HUDEP-2 (cell line): Measurements from ENCODE around the gene PITPNB.

ENCODE experiments used
- DNase-seq, 76 experiments: peaks; one replicate each; lab custom pipeline; 2025; ENCODE audit not compliant: unreplicated experiment in 76 of 76; lab: John Stamatoyannopoulos, UW

The PITPNB gene

GRCh38 chr22:27919222-27919941 lies at the start of gene PITPNB:
Gene PITPNB, minus strand, starts transcription at chr22:27919256. Its CDS starts 65 bp downstream, at chr22:27919191.
- peak in 74 of 76 experiments; percentile 44 to 99 (median 94) for DNase-seq

DNA sequence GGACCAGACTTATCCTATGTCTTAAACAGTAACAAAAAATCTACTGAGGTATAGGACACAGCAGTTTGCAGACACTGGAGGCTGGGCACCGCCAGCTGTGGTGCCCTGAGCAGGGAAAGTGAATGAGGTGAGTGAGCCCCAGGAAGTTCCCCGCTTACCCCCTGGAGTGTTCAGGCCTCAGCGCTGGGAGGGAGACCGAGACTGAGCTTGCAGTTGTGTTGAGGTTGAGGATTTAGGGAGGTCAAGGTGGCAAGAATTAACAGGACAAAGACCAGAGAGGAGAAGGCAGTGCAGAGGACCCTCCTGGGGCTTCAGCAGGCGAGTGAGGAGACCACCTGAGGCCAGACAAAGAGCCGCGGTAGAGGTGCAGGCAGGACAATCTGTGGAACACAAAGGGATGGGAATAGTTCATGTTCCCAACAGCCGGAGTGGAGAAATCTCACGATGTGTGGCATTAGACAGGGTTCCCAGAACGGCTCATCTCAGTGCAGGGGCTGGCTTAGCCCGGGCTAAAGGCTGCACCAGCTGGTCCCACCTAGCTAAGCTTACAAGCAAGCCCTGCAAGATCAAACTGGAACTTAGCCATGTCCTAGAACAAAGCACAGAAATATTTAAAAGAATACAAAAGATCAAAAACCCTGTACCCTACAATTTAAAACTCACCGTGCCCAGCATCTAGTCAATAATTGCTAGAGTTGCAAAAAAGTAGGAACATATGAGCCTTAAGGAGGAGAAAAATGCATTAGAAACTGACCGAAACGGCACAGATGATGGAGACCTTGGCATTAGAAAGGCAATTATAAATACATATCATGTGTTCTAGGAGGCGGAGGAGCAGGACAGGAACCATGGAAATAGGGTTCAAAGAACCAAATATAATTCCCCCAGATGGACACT lies 47.4 kb upstream of the PITPNB start:
- DNase-seq, result no peak

DNA sequence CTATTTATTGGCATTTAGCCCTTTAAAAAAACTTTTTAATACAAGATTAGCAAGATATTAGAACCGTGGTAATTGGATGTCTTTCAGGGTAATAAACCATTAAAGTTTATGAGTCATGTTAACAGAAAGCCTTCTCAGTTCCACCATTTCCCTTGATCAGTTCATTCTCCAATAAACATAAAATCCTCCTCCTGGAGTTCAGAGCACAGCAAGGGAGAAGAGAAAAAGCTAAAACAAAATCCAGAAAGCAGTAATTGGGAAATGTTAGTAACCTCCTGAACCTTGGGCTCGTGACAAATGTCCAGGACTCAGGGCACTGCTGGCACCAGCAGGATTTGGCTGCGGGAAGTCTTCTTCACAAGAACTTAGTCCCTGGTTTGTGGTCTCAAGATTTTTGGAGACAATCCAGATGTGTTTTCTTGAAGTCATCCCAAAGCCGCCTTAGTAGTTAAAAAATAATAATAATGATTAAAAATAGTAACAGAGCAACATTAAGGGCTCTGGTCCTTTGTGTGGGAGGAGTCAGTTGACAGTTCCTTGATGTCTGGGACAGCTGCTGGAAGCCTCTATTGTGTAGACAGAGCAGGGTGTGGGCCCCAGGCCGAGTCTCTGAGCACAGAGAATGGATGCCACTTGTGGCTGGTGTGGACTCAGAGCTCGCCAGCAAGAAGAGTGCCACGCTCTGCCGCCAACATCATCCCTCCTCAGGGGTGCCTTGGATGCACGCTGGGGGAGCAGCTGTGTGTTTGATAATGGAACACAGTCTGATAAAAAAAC lies 43.4 kb upstream of the PITPNB start:
- DNase-seq, result no peak

DNA sequence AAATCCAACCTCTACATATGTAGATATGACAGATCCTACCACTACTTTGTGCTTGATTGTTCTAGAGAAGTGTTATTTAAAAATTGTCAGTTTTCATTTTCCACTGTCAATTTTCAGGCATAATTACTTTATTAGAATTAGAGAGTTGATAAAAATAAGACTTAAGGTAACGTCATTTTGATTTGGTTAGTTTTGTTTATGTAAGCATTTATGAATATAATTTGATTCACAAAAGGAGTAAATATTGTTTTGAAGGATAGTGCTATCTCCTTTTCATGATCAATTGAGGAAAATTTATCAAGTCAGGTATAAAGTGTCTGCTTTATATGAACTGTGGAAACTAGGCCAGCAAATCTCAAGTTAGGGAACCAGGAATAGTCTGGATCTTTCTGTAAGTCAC lies 42.6 kb upstream of the PITPNB start:
- no peak for DNase-seq

GRCh38 chr22:27961182-27961581 lies 42.1 kb upstream of the PITPNB start:
- DNase-seq, result no peak

DNA sequence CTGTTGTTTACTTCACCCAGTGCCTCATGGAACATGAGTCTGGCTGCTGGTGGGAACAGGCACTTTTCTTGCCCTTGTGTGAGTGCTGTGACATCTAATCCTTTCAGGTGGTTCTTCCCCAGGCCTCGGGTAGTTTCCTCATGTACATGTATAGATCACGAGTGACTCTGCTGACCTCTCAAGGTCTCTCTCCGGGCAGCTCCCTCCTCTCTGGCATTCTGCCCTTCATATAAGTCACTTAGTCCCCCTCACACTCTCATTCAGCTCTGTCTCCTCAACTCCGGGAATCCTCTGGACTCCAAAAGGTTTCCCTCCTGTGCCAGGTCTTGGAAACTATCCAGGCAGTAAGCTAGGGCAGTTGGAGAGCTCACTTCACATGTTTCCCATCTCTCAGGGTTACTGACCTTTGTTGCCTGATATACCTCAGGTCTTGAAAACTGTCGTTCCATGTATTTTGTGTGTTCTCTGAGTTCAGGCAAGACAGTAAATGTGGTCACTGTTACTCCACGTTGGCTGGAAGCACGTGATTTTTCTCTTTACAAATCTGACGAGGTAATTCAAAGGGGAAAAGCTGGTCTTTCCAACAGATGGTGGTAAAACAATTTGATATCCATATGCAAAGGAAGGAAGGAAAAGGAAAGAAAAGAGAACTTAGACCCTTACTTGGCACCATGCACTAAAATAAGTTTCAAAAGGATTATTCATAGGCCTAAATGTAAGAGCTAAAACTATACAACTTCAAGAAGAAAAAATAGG lies 40.5 kb upstream of the PITPNB start:
- no peak for DNase-seq

DNA sequence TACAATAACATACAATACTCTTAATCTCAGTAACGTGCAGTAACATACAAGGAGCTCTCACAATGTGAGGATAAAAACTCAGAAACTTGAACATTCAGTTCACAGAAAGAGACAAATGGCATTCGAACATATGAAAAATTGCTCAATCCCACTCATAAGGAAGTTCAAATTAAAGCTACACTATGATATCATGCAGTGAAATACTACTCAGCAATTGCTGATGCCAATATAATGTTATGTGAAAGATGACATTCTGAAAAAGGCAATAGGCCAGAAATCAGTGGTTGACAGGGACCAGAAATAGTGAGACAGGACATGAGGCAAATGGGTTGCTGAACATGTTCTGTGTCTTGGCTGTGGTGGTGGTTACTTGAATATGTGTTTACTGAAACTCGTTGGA lies 33.7 kb upstream of the PITPNB start:
- DNase-seq, result no peak

DNA sequence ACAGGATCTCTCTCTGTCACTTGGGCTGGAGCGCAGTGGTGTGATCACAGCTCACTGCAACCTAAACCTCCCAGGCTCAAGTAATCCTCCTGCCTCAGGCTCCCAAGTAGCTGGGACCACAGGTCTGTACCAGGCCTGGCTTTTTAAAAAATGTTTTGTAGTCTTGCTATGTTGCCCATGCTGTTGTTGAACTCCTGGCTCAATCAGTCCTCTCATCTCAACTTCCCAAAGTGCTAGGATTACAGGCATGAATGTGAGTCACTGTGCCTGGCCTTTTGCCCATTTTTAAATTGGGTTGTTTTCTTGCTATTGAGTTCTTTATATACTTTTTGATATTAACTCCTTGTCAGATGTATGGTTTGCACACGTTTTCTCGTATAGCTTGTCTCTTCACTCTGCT lies 33.0 kb upstream of the PITPNB start:
- DNase-seq, result peak in 8 of 76 experiments; percentile 2 to 16 (median 6)

DNA sequence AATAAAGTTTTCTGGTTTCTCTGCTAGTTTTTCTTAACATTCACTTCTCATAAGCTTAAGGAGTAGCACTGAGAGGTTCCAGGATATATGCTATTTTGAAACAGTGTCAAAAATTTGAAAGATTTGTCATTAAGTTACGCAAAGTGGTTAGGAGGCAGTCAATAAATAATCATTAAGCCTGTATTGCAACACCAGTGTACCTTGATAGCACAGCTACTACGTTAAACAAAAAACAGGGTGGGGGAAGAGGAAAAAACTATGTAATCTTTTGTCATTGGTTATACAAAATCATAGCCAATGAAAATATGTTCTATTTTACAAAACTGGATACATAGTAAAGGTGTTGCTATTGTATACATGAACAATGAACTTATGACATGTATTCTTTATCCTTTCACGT lies 30.4 kb upstream of the PITPNB start:
- no peak for DNase-seq

DNA sequence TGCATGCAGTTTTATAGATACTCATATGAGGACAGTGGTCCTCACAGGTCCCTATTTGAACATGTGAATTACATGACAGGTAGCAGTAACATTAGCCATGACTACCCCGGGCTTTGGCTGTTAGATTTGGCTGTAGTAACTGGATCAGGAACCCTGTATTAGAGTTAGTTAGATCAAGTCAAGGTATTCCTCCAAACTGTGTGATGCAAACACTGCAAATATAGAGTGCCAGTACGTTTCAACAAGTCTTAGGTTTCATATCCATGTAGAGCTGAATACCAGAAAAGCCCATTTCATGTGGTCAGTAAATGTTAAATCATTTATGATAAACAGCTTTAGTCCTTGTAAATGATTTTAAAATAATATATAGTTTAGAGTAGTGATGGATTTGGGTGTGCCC lies 29.5 kb upstream of the PITPNB start:
- DNase-seq, result no peak

DNA sequence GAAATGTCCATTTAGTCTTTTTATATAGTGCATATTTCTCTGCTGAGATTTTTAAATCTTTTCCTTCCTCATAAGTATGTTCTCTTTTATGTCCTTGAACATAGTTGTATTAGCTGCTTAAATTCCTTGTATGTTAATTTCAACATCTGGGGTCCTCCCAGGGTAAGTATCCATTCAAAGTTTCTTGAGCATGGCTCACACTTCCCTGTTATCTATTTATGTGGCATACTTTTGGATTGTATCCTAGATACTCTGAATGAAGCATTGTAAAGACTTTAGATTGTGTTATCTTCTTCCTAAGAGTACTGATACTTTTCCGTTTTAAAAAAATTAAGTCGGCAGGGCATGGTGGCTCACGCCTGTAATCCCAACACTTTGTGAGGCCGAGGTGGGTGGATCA lies 28.4 kb upstream of the PITPNB start:
- no peak for DNase-seq

- DNase-seq, result no peak
Measured at GRCh38 chr22:27941143-27941542, 22.1 kb upstream of the PITPNB start.

GRCh38 chr22:27937453-27937852 lies 18.4 kb upstream of the PITPNB start:
- peak in 1 of 76 experiments; percentile 9 for DNase-seq

GRCh38 chr22:27935897-27936296 lies 16.8 kb upstream of the PITPNB start:
- no peak for DNase-seq

- no peak for DNase-seq
Measured at GRCh38 chr22:27934069-27934468, 15.0 kb upstream of the PITPNB start.

DNA sequence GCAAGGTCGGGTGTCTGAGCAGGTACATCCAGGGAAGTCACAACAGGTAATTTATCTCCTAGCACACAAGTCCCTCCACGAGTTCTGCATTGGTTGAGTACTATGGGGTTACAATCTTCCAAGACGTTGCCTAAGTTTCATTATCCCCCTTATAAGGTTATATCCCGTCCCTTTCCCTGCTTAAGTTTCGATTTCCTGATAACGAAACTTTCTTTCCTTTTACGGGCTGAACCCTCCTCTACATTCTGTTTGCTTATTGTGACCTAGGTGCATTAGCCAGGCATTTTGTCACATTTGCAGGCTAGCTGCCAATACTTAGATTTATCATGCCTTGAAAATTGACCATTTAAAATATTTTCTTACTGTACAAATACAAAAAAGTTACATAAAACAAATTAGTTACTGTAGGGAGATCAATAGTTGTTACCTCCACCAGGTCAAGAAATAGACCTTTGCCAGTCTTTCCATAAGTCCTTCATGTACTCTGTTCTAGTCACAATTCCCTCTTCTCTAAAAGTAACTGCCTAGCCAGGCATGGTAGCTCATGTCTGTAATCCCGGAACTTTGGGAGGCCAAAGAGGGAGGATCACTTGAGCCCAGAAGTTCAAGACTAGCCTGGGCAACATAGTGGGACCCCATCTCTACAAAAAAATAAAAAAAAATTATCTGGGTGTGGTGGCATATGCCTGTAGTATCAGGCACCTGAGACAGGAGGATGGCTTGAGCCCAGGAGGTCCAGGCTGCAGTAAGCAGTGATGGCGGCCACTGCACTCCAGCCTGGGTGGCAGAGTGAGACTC lies 14.3 kb upstream of the PITPNB start:
- no peak for DNase-seq

DNA sequence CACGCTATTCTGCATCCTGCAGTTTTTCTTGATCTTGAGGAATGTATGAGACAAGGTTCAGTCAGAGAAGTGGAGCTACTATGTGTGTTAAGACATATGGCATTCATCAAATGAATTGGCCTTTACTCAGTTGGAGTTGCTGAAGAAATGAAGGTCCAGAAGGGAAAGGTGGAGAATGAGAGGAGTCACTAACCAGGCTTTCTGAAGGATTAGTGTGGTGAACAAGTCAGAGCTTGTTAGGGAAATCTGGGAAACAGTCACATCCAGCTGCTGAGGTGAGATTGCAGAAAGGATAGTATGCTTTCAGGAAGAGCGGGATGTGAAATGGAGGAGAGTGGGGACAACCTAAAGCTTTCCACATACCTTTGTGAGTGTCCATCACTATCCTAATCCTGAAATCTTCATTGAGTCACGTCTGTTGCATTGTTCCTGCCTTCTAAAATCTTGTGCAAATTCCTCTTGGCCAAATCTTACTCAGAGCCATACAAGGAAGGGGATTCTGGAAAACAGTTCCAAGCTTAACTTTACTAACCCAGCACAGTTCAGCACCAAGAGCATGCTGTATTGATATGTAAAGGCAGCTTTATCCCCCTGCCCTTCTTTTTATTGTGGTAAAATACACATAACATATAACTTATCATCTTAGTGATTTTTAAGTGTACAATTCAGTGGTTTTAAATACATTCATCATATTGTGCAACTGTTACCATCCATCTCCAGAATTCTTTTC lies 11.4 kb upstream of the PITPNB start:
- no peak for DNase-seq

- DNase-seq, result no peak
Measured at GRCh38 chr22:27927608-27928007, 8.6 kb upstream of the PITPNB start.

DNA sequence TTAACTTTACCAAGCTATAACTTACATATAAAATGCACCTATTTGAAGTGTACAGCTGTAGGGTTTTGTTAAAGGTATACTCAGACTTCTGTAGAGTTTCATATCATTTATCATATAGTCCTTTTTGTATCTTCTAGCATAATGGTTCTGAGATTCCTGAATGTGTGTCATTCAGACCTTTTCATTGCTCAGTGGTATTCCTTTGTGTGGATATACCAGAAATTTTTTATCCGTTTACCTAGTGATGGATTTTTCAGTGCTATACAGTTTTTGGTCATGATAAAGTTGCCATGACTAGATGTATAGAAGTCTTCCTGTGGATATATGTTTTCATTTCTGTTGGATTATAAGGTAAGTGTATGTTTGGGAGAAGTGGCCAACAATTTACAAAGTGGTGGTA lies 6.3 kb upstream of the PITPNB start:
- no peak for DNase-seq
